ENCODE results near the gene APOF.

DNA sequence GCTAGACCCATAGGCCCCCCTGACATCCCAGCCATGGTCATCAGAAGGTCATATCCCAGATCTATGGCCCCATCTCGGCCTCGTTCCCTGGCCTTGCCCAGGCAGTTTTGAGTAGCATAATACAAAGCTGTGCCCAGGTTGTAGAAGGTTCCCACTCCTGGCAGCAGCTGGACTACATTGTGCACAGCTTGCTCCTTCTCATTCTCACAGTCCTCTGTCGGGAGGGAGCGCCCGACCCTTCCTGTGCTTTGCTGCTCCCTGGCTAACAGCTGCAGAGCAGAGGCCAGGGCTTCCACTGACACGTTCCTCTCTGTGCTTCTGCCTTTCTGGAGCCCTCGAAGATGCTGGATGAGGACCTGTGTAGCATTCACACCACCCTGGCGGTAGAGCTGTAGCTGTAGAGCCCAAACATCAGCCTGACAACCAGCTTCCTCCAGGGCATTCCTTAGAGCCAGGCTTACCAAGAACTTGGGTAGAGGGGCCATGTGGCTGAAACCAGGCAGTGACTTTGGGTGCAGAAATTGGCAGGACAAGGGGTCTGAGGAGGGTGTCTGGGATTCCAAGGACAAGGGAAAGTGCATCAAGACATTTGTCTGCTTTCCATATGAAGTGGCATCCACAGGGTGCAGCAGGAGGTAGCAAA lies 1.0 kb downstream of the APOF start:
- TF ChIP-seq, protein P1, sequence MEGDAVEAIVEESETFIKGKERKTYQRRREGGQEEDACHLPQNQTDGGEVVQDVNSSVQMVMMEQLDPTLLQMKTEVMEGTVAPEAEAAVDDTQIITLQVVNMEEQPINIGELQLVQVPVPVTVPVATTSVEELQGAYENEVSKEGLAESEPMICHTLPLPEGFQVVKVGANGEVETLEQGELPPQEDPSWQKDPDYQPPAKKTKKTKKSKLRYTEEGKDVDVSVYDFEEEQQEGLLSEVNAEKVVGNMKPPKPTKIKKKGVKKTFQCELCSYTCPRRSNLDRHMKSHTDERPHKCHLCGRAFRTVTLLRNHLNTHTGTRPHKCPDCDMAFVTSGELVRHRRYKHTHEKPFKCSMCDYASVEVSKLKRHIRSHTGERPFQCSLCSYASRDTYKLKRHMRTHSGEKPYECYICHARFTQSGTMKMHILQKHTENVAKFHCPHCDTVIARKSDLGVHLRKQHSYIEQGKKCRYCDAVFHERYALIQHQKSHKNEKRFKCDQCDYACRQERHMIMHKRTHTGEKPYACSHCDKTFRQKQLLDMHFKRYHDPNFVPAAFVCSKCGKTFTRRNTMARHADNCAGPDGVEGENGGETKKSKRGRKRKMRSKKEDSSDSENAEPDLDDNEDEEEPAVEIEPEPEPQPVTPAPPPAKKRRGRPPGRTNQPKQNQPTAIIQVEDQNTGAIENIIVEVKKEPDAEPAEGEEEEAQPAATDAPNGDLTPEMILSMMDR (IDR thresholded peaks at IDR 0.05), result no peak
- TF ChIP-seq HOXA7 (CRISPR knock-in tag; IDR thresholded peaks at IDR 0.05), result no peak
